H1 (cell line): Measurements from ENCODE around the gene RFX6.

Experiments
- CEBPB ChIP-seq: IDR thresholded peaks from 2 replicates; pipeline ENCODE4 v1.6.1; 2012; ENCODE audit warnings: low read depth, low read length
- CTCF ChIP-seq, 3 experiments: IDR thresholded peaks; 1 replicate in 2 of 3; 2 replicates in 1 of 3; pipeline versions ENCODE4 v1.5.1 to v1.6.1; 2011; ENCODE audit warnings: low read length in 3 of 3, mild to moderate bottlenecking in 3 of 3, inconsistent platforms in 2 of 3, low read depth in 1 of 3, moderate library complexity in 1 of 3; ENCODE audit not compliant: insufficient read depth in 1 of 3; ENCODE audit errors: control extremely low read depth in 1 of 3
- EGR1 ChIP-seq: IDR thresholded peaks from 2 replicates; pipeline ENCODE4 v1.6.1; 2011; ENCODE audit warnings: low read depth, low read length, borderline replicate concordance
- POLR2AphosphoS5 ChIP-seq: IDR thresholded peaks from 2 replicates; pipeline ENCODE4 v1.6.1; 2011; ENCODE audit warnings: low read depth, low read length

GRCh38 chr6:116931456-116931855 is 54.4 kb downstream of the RFX6 start:
- TF ChIP-seq CTCF (IDR thresholded peaks at IDR 0.05; ENCODE audit: control extremely low read depth in 1 of 3, insufficient read depth in 1 of 3, low read depth in 1 of 3, low read length in 3 of 3) = no peak
- TF ChIP-seq CEBPB = no peak
- no peak for TF ChIP-seq EGR1
- no peak for TF ChIP-seq POLR2AphosphoS5
